Fibroblast of lung (primary cell): ENCODE measurements around the gene CAPN15. TPM values are rescaled to one million over a fixed set of nuclear protein-coding genes. Genes with fewer than 3 reads are reported as not detected.
"Not testable (repeated sequence)": the region's sequence is repeated elsewhere in the genome, so short reads cannot be mapped to it uniquely, and the experiment has no call there.

Source experiments
- DNase-seq, 2 donors: peaks; one replicate each; pipeline versions ENCODE4 v3.0.0 to v3.0.0-alpha.2; 2010; ENCODE audit warnings: low read depth in 2 of 2
- H2AFZ ChIP-seq: 2 replicates; pipeline ENCODE4 v1.5.1; 2012; ENCODE audit warnings: low read length, control low read depth, inconsistent platforms
- H3K27ac ChIP-seq: 2 replicates; pipeline ENCODE4 v1.5.1; 2011; ENCODE audit warnings: low read length, control low read depth; ENCODE audit not compliant: insufficient read depth
- H3K27me3 ChIP-seq: 2 replicates; pipeline ENCODE4 v1.5.1; 2011; ENCODE audit warnings: mild to moderate bottlenecking, low read length; ENCODE audit not compliant: control insufficient read depth, insufficient read depth
- H3K36me3 ChIP-seq: 2 replicates; pipeline ENCODE4 v1.5.1; 2011; ENCODE audit warnings: low read length; ENCODE audit not compliant: control insufficient read depth, insufficient read depth
- H3K4me1 ChIP-seq: 2 replicates; pipeline ENCODE4 v1.5.1; 2011; ENCODE audit warnings: low read length; ENCODE audit not compliant: control insufficient read depth, insufficient read depth; ENCODE audit errors: extremely low read depth
- H3K4me2 ChIP-seq: 2 replicates; pipeline ENCODE4 v1.5.1; 2011; ENCODE audit warnings: low read length, control low read depth; ENCODE audit not compliant: insufficient read depth; ENCODE audit errors: extremely low read depth
- H3K4me3 ChIP-seq, 4 experiments: fragments of 200-600 bp in 1 of 4; sonication (generic) in 1 of 4; replicated peaks in 1 of 4; 2 replicates each; pipeline ENCODE4 v1.5.1; 2011 to 2016; ENCODE audit warnings: low read length in 4 of 4, low read depth in 3 of 4, mild to moderate bottlenecking in 3 of 4, control low read depth in 2 of 4, inconsistent platforms in 1 of 4, mixed read lengths in 1 of 4; ENCODE audit not compliant: insufficient read depth in 1 of 4; ENCODE audit errors: control extremely low read depth in 1 of 4
- H3K79me2 ChIP-seq: 2 replicates; pipeline ENCODE4 v1.5.1; 2012; ENCODE audit warnings: mild to moderate bottlenecking, low read length, inconsistent platforms; ENCODE audit not compliant: control insufficient read depth, insufficient read depth
- H3K9ac ChIP-seq: 2 replicates; pipeline ENCODE4 v1.5.1; 2011; ENCODE audit warnings: mild to moderate bottlenecking, low read length, control low read depth; ENCODE audit not compliant: insufficient read depth
- H3K9me3 ChIP-seq: 2 replicates; pipeline ENCODE4 v1.5.1; 2012; ENCODE audit warnings: low read depth, low read length; ENCODE audit not compliant: control insufficient read depth, insufficient read depth
- H4K20me1 ChIP-seq: 2 replicates; pipeline ENCODE4 v1.5.1; 2011; ENCODE audit warnings: low read length; ENCODE audit not compliant: control insufficient read depth, insufficient read depth; ENCODE audit errors: extremely low read depth
- CTCF ChIP-seq, 2 donors: IDR thresholded peaks in 1 of 2; conservative IDR thresholded peaks in 1 of 2; 1 replicate in 1 of 2; 2 replicates in 1 of 2; pipeline ENCODE4 v1.5.1; 2011 to 2012; ENCODE audit warnings: low read length in 2 of 2, control low read depth in 1 of 2, inconsistent platforms in 1 of 2, low read depth in 1 of 2, mild to moderate bottlenecking in 1 of 2
- EZH2 ChIP-seq: IDR thresholded peaks from 2 replicates; pipeline ENCODE4 v1.5.1; 2012; ENCODE audit warnings: low read length, control low read depth, mild to moderate bottlenecking; ENCODE audit errors: missing control alignments
- polyA minus RNA-seq: library from RNA; depleted of rRNA, polyadenylated mRNA; stranded (reverse); fragments of >200 nt; gene quantifications from 2 replicates; pipeline ENCODE4 v1.2.3, GENCODE V29; 2011; ENCODE audit warnings: low replicate concordance
- polyA plus RNA-seq, 2 donors: library from polyadenylated mRNA; depleted of rRNA in 1 of 2; stranded (reverse) in 1 of 2; unstranded in 1 of 2; fragments of >200 nt; gene quantifications; 2 replicates each; pipeline ENCODE4 v1.2.1, GENCODE V29; 2011 to 2012; ENCODE audit warnings: missing spikeins in 1 of 2
- total RNA-seq: library from RNA; depleted of rRNA; stranded (reverse); fragments of >200 nt; gene quantifications from 2 replicates; pipeline ENCODE4 v1.2.1, GENCODE V29; 2014

The CAPN15 gene
- total RNA-seq (16.4 and 21.3 TPM in 2 replicates), polyA plus RNA-seq (4.1 and 7.8 TPM in 2 replicates), polyA minus RNA-seq (9.6 and 15.3 TPM in 2 replicates)
- polyA plus RNA-seq (2012), result 11.5 and 21.2 TPM in 2 replicates

DNA sequence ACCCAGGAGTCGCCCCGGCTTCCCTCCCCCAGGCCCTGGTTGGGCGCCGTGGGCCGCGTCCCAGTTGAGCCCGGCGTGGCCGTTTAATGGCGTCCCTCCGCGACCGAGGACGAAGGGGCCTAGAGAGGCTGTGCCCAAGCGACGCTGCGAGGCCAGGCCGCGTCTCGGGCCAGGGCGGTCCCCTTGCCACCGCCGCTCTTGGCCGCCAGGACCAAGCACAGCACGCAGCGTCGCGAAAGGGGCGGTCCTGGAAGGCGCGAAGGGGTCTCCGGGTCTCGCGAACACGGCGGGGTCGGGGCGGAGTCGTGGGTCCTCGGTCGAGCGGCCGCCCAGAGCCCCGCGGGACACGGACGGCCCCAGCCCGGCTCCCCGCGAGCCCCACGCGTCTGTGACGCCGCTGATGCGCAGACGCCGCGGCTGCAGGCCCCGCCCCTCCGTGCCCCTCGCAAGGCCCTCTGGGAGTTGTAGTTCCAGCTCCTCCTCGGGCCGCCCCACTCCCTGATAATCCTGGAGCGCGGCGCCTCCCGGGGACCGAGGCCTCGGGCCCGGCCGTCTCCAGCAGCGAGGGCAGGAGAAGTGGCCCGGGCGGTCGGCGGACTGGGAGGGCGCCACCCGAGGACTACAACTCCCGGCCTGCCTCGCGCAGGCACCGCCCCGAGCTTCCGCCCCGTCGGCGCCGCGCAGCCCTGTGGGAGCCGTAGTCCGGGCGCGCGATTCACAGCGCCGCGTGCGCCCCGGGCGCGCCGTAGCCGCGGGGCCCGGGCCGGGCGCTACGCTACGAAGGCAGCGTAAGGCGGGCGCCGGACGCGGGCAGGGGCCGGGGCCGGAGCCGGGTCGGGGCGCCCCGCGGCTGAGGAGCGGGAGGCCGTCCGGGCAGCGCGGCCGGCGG lies at the start of gene CAPN15:
TSS of gene CAPN15 (plus strand) at position 698 of the 889 bp plus-strand sequence. CDS start 19,127 bp downstream, outside the sequence.
- peaks cover 6% of the 10 kb centered on the region for H3K36me3 ChIP-seq
- H3K4me2 ChIP-seq, result peak within 1 kb of the TSS; percentile 98
- H3K4me1 ChIP-seq, result peaks cover 14% of the 10 kb centered on the region
- peak within 1 kb of the TSS; percentile 53 for H2AFZ ChIP-seq
- DNase-seq, result peak; percentile 83 to 86
- no peaks in the 10 kb centered on the region for H3K27me3 ChIP-seq
- H3K4me3 ChIP-seq, result peak within 1 kb of the TSS; percentile 70 to 91 (median 86)
- TF ChIP-seq CTCF (conservative IDR thresholded peaks at IDR 0.05 in 1 of 2, IDR thresholded peaks at IDR 0.05 in 1 of 2; ENCODE audit: low read depth in 1 of 2, low read length in 2 of 2), result no peak
- H3K9ac ChIP-seq, result peak within 1 kb of the TSS; percentile 92
- peak within 1 kb of the TSS; percentile 90 for H3K27ac ChIP-seq
- no peaks in the 10 kb centered on the region for H3K9me3 ChIP-seq
- peaks cover 54% of the 10 kb centered on the region for H3K79me2 ChIP-seq
- no peaks in the 10 kb centered on the region for H4K20me1 ChIP-seq

DNA sequence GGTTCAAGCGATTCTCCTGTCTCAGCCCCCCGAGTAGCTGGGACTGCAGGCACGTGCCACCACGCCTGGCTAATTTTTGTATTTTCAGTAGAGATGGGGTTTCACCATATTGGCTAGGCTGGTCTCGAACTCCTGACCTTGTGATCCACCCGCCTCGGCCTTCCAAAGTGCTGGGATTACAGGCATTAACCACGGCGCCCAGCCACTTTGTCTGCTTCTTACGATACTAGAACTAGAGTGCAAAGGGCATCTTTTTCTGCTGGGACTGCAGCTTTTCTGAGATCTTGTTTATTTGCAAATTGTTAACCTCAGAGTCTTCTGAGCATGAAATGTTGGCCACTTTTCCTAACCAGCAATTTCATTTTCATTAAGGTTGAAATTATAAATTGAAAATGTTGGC lies 49.2 kb upstream of the CAPN15 start:
- not testable (repeated sequence) for H3K4me3 ChIP-seq, DNase-seq, H3K36me3 ChIP-seq, H3K27ac ChIP-seq, H2AFZ ChIP-seq, H3K9ac ChIP-seq, H4K20me1 ChIP-seq, H3K4me1 ChIP-seq, H3K4me2 ChIP-seq, H3K9me3 ChIP-seq, H3K79me2 ChIP-seq, H3K27me3 ChIP-seq

DNA sequence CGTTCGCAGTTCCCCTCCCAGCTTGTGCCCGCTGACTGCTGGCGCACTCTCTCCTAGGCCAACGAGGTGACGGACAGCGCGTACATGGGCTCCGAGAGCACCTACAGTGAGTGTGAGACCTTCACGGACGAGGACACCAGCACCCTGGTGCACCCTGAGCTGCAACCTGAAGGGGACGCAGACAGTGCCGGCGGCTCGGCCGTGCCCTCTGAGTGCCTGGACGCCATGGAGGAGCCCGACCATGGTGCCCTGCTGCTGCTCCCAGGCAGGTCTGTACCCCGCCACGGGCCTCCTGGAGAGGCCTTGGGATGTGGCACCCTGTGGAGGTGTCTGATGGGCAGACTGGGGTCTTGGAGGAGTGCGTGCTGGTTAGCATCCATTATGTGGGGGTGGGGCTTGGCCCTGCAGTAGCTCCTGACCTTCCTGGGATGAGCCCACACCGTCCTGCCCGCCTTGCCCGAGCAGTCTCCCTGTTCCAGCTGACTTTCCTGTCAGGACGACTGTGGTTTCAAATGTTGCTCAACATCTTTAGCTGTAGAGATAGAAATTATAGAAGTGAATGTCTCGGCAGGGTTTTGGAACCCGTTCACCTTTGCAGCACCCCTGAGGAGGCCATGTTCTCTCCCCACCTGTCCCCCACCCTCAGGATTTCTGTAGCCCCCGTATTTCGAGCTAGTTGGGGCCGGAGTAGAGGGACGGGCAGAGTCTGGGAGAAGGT lies 44.9 kb upstream of the CAPN15 start:
- H3K4me1 ChIP-seq, result no peaks in the 10 kb centered on the region
- H3K36me3 ChIP-seq, result peaks cover 3% of the 10 kb centered on the region
- H3K79me2 ChIP-seq, result no peaks in the 10 kb centered on the region
- no peaks in the 10 kb centered on the region for H4K20me1 ChIP-seq
- no peak overlapping the region for H3K4me3 ChIP-seq
- DNase-seq, result no peak
- H3K27ac ChIP-seq, result no peak overlapping the region
- no peak overlapping the region for H3K9ac ChIP-seq
- no peaks in the 10 kb centered on the region for H3K9me3 ChIP-seq
- H3K4me2 ChIP-seq, result no peak overlapping the region
- no peak overlapping the region for H2AFZ ChIP-seq
- TF ChIP-seq EZH2, result no peak
- TF ChIP-seq CTCF (conservative IDR thresholded peaks at IDR 0.05 in 1 of 2, IDR thresholded peaks at IDR 0.05 in 1 of 2; ENCODE audit: low read depth in 1 of 2, low read length in 2 of 2), result no peak
- H3K27me3 ChIP-seq, result no peaks in the 10 kb centered on the region
